Astrocyte (in vitro differentiated cells and primary cell): ENCODE results near the gene SLC25A53. TPM values are rescaled to one million over a fixed set of nuclear protein-coding genes. Genes with fewer than 3 reads are reported as not detected.

Experiments used
- DNase-seq: peaks from one replicate; pipeline ENCODE4 v3.0.0-alpha.2; 2010; ENCODE audit warnings: low read depth
- FAIRE-seq: peaks from 2 replicates; lab custom pipeline; 2011; peaks lifted over from hg19 to GRCh38; lab: Jason Lieb, UNC
- H2AFZ ChIP-seq: 2 replicates; pipeline ENCODE4 v1.6.0; 2012; ENCODE audit warnings: low read depth, low read length, inconsistent platforms
- H3K27ac ChIP-seq: 2 replicates; pipeline ENCODE4 v1.5.1; 2011; ENCODE audit warnings: low read depth, low read length, inconsistent platforms
- H3K27me3 ChIP-seq: 2 replicates; pipeline ENCODE4 v1.6.0; 2011; ENCODE audit warnings: low read length, inconsistent platforms; ENCODE audit not compliant: insufficient read depth
- H3K36me3 ChIP-seq: 2 replicates; pipeline ENCODE4 v1.5.1; 2011; ENCODE audit warnings: low read length, inconsistent platforms; ENCODE audit not compliant: insufficient read depth
- H3K4me1 ChIP-seq: 2 replicates; pipeline ENCODE4 v1.5.1; 2011; ENCODE audit warnings: low read length, inconsistent platforms; ENCODE audit not compliant: insufficient read depth
- H3K4me2 ChIP-seq: 2 replicates; pipeline ENCODE4 v1.6.0; 2012; ENCODE audit warnings: low read length, inconsistent platforms
- H3K4me3 ChIP-seq: 2 replicates; pipeline ENCODE4 v1.5.1; 2011; ENCODE audit warnings: low read depth, mild to moderate bottlenecking, low read length, inconsistent platforms; ENCODE audit not compliant: insufficient read depth
- H3K79me2 ChIP-seq: 2 replicates; pipeline ENCODE4 v1.6.0; 2012; ENCODE audit warnings: mild to moderate bottlenecking, low read length, inconsistent platforms; ENCODE audit not compliant: insufficient read depth
- H3K9ac ChIP-seq: 2 replicates; pipeline ENCODE4 v1.6.0; 2012; ENCODE audit warnings: mild to moderate bottlenecking, low read length, inconsistent platforms
- H3K9me3 ChIP-seq: 2 replicates; pipeline ENCODE4 v1.5.1; 2012; ENCODE audit warnings: low read depth, mild to moderate bottlenecking, low read length, inconsistent platforms; ENCODE audit not compliant: insufficient read depth
- H4K20me1 ChIP-seq: 2 replicates; pipeline ENCODE4 v1.6.0; 2012; ENCODE audit warnings: low read length, inconsistent platforms; ENCODE audit not compliant: insufficient read depth
- H3K27ac Mint-ChIP-seq: one replicate; pipeline ENCODE4 v1.8.0; 2021; ENCODE audit warnings: mild to moderate bottlenecking, mixed read lengths; ENCODE audit not compliant: unreplicated experiment
- H3K27me3 Mint-ChIP-seq: one replicate; pipeline ENCODE4 v1.8.0; 2021; ENCODE audit warnings: low read depth, mixed read lengths; ENCODE audit not compliant: unreplicated experiment
- H3K36me3 Mint-ChIP-seq: one replicate; pipeline ENCODE4 v1.8.0; 2021; ENCODE audit warnings: low read depth, mixed read lengths; ENCODE audit not compliant: unreplicated experiment
- H3K4me1 Mint-ChIP-seq: one replicate; pipeline ENCODE4 v1.8.0; 2021; ENCODE audit warnings: low read depth, mixed read lengths; ENCODE audit not compliant: unreplicated experiment
- H3K4me3 Mint-ChIP-seq: one replicate; pipeline ENCODE4 v1.8.0; 2021; ENCODE audit warnings: mild to moderate bottlenecking, moderate library complexity, mixed read lengths; ENCODE audit not compliant: unreplicated experiment
- H3K9me3 Mint-ChIP-seq: one replicate; pipeline ENCODE4 v1.8.0; 2021; ENCODE audit warnings: mild to moderate bottlenecking, mixed read lengths; ENCODE audit not compliant: unreplicated experiment
- CTCF ChIP-seq: IDR thresholded peaks from 2 replicates; pipeline ENCODE4 v1.5.1; 2011; ENCODE audit warnings: low read depth, mild to moderate bottlenecking, inconsistent platforms, low read length, moderate library complexity; ENCODE audit not compliant: insufficient read depth
- EZH2 ChIP-seq: IDR thresholded peaks from 2 replicates; pipeline ENCODE4 v1.6.1; 2012; ENCODE audit warnings: mild to moderate bottlenecking, low read length, inconsistent platforms; ENCODE audit not compliant: insufficient read depth
- total RNA-seq: library from RNA; stranded (reverse); gene quantifications from 2 replicates; pipeline ENCODE4 v1.2.1, GENCODE V29; 2021

The SLC25A53 gene
- total RNA-seq, 1 donor from 2014 or later, result 5.3 TPM

GRCh38 chrX:104195489-104196084, 38.8 kb upstream of the SLC25A53 start:
- Mint-ChIP-seq H3K27ac (no peak overlapping the region), H3K36me3 (no peaks in the 10 kb centered on the region), H3K4me3 (no peak overlapping the region), H3K9me3 (no peaks in the 10 kb centered on the region), H3K27me3 (no peaks in the 10 kb centered on the region), H3K4me1 (peaks cover 4% of the 10 kb centered on the region)
- Histone ChIP-seq H3K36me3 (no peaks in the 10 kb centered on the region), H3K9me3 (no peaks in the 10 kb centered on the region), H3K4me1 (peaks cover 2% of the 10 kb centered on the region), H3K4me3 (no peak overlapping the region), H3K9ac (no peak overlapping the region), H3K27ac (no peak overlapping the region), H3K27me3 (no peaks in the 10 kb centered on the region), H4K20me1 (no peaks in the 10 kb centered on the region), H3K79me2 (no peaks in the 10 kb centered on the region), H2AFZ (no peak overlapping the region), H3K4me2 (no peak overlapping the region)
- DNase-seq, result no peak
- no peak for TF ChIP-seq EZH2
- TF ChIP-seq CTCF, result peak; percentile 59
- peak; percentile 97 for FAIRE-seq

GRCh38 chrX:104195013-104195412, 38.2 kb upstream of the SLC25A53 start:
- Histone ChIP-seq H3K27ac (no peak overlapping the region), H3K4me3 (no peak overlapping the region), H2AFZ (no peak overlapping the region), H3K9me3 (no peaks in the 10 kb centered on the region), H3K27me3 (no peaks in the 10 kb centered on the region), H3K36me3 (peaks cover 1% of the 10 kb centered on the region), H4K20me1 (no peaks in the 10 kb centered on the region), H3K9ac (no peak overlapping the region), H3K79me2 (no peaks in the 10 kb centered on the region), H3K4me1 (peaks cover 2% of the 10 kb centered on the region), H3K4me2 (no peak overlapping the region)
- H3K36me3 Mint-ChIP-seq, result no peaks in the 10 kb centered on the region
- H3K9me3 Mint-ChIP-seq, result no peaks in the 10 kb centered on the region
- DNase-seq (no peak), FAIRE-seq (no peak)
- no peak for TF ChIP-seq EZH2
- TF ChIP-seq CTCF, result no peak
- H3K4me3 Mint-ChIP-seq, result no peak overlapping the region
- H3K4me1 Mint-ChIP-seq, result peaks cover 4% of the 10 kb centered on the region
- H3K27me3 Mint-ChIP-seq, result no peaks in the 10 kb centered on the region
- no peak overlapping the region for H3K27ac Mint-ChIP-seq

DNA sequence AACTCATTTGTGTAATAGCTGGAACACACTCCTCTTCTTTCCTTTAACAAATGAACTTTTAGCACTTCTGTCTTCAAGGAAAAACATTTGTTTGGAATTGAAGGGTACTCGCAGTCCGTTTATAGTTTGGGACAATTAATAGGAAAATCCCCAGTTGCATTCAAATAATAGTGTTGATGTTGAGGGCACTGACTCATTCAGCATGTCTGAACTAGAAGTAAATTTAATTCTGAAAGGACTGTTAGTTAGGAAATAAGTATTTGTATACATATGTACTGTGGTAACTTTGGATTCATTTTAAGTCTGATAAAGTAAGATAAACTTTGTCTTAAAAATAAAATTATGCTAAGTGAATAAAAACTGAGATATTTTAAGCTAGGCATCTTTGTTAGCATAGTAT, 36.7 kb upstream of the SLC25A53 start:
- TF ChIP-seq CTCF (no peak), EZH2 (no peak)
- no peak overlapping the region for H3K4me3 Mint-ChIP-seq
- H3K9me3 Mint-ChIP-seq, result no peaks in the 10 kb centered on the region
- no peak overlapping the region for H3K27ac Mint-ChIP-seq
- H3K9ac ChIP-seq, result no peak overlapping the region
- peak; percentile 78 for FAIRE-seq
- H3K79me2 ChIP-seq, result no peaks in the 10 kb centered on the region
- H3K36me3 Mint-ChIP-seq, result no peaks in the 10 kb centered on the region
- peaks cover 11% of the 10 kb centered on the region for H3K36me3 ChIP-seq
- no peaks in the 10 kb centered on the region for H3K27me3 Mint-ChIP-seq
- DNase-seq, result no peak
- no peak overlapping the region for H3K4me3 ChIP-seq
- H4K20me1 ChIP-seq, result peaks cover 5% of the 10 kb centered on the region
- H3K4me1 Mint-ChIP-seq, result peaks cover 4% of the 10 kb centered on the region
- H3K4me1 ChIP-seq, result peaks cover 2% of the 10 kb centered on the region
- no peak overlapping the region for H3K4me2 ChIP-seq
- no peak overlapping the region for H2AFZ ChIP-seq
- H3K27ac ChIP-seq, result no peak overlapping the region
- H3K9me3 ChIP-seq, result no peaks in the 10 kb centered on the region
- no peaks in the 10 kb centered on the region for H3K27me3 ChIP-seq
